Measurements from ENCODE around the gene YIF1A. TPM values are rescaled to one million over a fixed set of nuclear protein-coding genes. Genes with fewer than 3 reads are reported as not detected.
A peak's percentile ranks its signal among the peaks of the same experiment; 100 is the strongest.

The YIF1A gene
- total RNA-seq, 1 donor from 2014 or later: 74.0 TPM

- Mint-ChIP-seq H3K4me1 (peaks cover 14% of the 10 kb centered on the region), H3K9me3 (no peaks in the 10 kb centered on the region), H3K27me3 (ENCODE audit: low read depth) (no peaks in the 10 kb centered on the region), H3K4me3 (no peak overlapping the region), H3K36me3 (peaks cover 13% of the 10 kb centered on the region), H3K27ac (no peak overlapping the region)
- TF ChIP-seq CTCF (IDR thresholded peaks at IDR 0.05; ENCODE audit: unreplicated experiment): peak; percentile 43
- DNase-seq (ENCODE audit: low spot score in 2 of 2, unreplicated experiment in 2 of 2): no peak
Measured at GRCh38 chr11:66264914-66265313, 24.0 kb downstream of the YIF1A start.

- H3K9me3 Mint-ChIP-seq: no peaks in the 10 kb centered on the region
- TF ChIP-seq CTCF (IDR thresholded peaks at IDR 0.05; ENCODE audit: unreplicated experiment): no peak
- peaks cover 9% of the 10 kb centered on the region for H3K4me1 Mint-ChIP-seq
- peaks cover 18% of the 10 kb centered on the region for H3K36me3 Mint-ChIP-seq
- H3K4me3 Mint-ChIP-seq: no peak overlapping the region
- H3K27ac Mint-ChIP-seq: no peak overlapping the region
- no peaks in the 10 kb centered on the region for H3K27me3 Mint-ChIP-seq (ENCODE audit: low read depth)
- no peak for DNase-seq (ENCODE audit: low spot score in 2 of 2, unreplicated experiment in 2 of 2)
Measured at GRCh38 chr11:66264383-66264782, 24.6 kb downstream of the YIF1A start.

GRCh38 chr11:66263785-66264184 lies 25.2 kb downstream of the YIF1A start:
- H3K36me3 Mint-ChIP-seq: peaks cover 23% of the 10 kb centered on the region
- H3K27ac Mint-ChIP-seq: no peak overlapping the region
- no peaks in the 10 kb centered on the region for H3K27me3 Mint-ChIP-seq (ENCODE audit: low read depth)
- no peak for TF ChIP-seq CTCF (IDR thresholded peaks at IDR 0.05; ENCODE audit: unreplicated experiment)
- DNase-seq (ENCODE audit: low spot score in 2 of 2, unreplicated experiment in 2 of 2): no peak
- H3K4me1 Mint-ChIP-seq: peaks cover 10% of the 10 kb centered on the region
- H3K9me3 Mint-ChIP-seq: no peaks in the 10 kb centered on the region
- no peak overlapping the region for H3K4me3 Mint-ChIP-seq

DNA sequence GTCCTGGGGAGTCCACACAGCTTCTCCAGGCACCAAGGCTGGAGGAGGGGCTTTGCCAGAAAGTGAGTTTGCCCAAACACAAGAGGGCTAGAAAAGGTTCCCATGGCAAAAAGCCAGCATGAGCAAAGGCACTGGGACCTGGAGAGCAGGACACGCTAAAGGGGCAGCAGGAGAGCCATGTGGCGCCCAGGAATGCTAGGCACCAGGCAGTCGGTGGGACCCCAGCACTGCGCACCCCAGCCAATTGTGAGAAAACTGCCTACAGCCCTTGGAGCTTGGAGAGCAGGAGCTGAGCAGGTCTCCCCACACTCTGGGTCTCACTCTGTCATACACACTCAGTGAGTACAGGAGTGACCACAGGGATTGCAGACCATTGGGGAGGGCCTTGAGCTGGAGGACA lies 25.7 kb downstream of the YIF1A start:
- H3K4me1 Mint-ChIP-seq: peaks cover 15% of the 10 kb centered on the region
- H3K27me3 Mint-ChIP-seq (ENCODE audit: low read depth): no peaks in the 10 kb centered on the region
- H3K9me3 Mint-ChIP-seq: no peaks in the 10 kb centered on the region
- no peak overlapping the region for H3K27ac Mint-ChIP-seq
- no peak for TF ChIP-seq CTCF (IDR thresholded peaks at IDR 0.05; ENCODE audit: unreplicated experiment)
- no peak for DNase-seq (ENCODE audit: low spot score in 2 of 2, unreplicated experiment in 2 of 2)
- peaks cover 23% of the 10 kb centered on the region for H3K36me3 Mint-ChIP-seq
- H3K4me3 Mint-ChIP-seq: no peak overlapping the region

- TF ChIP-seq CTCF (IDR thresholded peaks at IDR 0.05; ENCODE audit: unreplicated experiment): no peak
- Mint-ChIP-seq H3K27ac (no peak overlapping the region), H3K4me1 (peaks cover 15% of the 10 kb centered on the region), H3K27me3 (ENCODE audit: low read depth) (no peaks in the 10 kb centered on the region), H3K4me3 (no peak overlapping the region), H3K9me3 (no peaks in the 10 kb centered on the region), H3K36me3 (peaks cover 23% of the 10 kb centered on the region)
- no peak for DNase-seq (ENCODE audit: low spot score in 2 of 2, unreplicated experiment in 2 of 2)
Measured at GRCh38 chr11:66262696-66263095, 26.2 kb downstream of the YIF1A start.

DNA sequence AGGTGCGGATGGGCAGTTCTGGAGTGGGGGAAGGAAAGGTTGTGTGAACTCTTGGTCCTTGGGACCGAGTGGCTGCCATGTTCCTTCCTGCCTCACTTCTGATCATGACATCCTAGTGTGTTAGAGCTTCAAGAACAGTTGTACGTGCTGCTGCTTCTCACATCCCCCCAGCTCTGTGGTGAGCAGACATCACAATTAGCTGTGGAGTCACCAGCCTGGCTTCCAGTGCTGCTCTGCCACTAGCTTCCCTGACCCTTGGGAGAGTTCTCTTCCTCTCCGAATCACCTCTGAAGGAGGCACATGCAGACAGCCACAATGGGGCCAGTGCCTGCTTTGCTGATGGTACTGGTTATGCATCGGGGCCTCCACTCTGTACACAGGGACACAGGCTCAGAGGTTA lies 26.8 kb downstream of the YIF1A start:
- TF ChIP-seq CTCF (IDR thresholded peaks at IDR 0.05; ENCODE audit: unreplicated experiment): no peak
- DNase-seq (ENCODE audit: low spot score in 2 of 2, unreplicated experiment in 2 of 2): no peak
- H3K36me3 Mint-ChIP-seq: peaks cover 23% of the 10 kb centered on the region
- no peak overlapping the region for H3K4me3 Mint-ChIP-seq
- H3K9me3 Mint-ChIP-seq: no peaks in the 10 kb centered on the region
- no peaks in the 10 kb centered on the region for H3K27me3 Mint-ChIP-seq (ENCODE audit: low read depth)
- peaks cover 14% of the 10 kb centered on the region for H3K4me1 Mint-ChIP-seq
- no peak overlapping the region for H3K27ac Mint-ChIP-seq
